ENCODE data around the gene FAP. TPM values are rescaled to one million over a fixed set of nuclear protein-coding genes. Genes with fewer than 3 reads are reported as not detected.
A peak's percentile ranks its signal among the peaks of the same experiment; 100 is the strongest.

The FAP gene
- total RNA-seq, 1 experiment from 2014 or later: 0.88 TPM

GRCh38 chr2:162280654-162281053 is 37.4 kb upstream of the FAP start:
- CTCF ChIA-PET: no interaction called here
- Histone ChIP-seq H3K27me3 (replicated peaks; ENCODE audit: insufficient read depth, low read depth, low read length, poor library complexity) (no peaks in the 10 kb centered on the region), H3K27ac (ENCODE audit: low read depth, low read length, poor library complexity, severe bottlenecking) (no peak overlapping the region), H3K4me3 (ENCODE audit: low read depth, low read length, poor library complexity, severe bottlenecking) (no peak overlapping the region), H3K4me1 (ENCODE audit: insufficient read depth, low read length, poor library complexity, severe bottlenecking) (no peaks in the 10 kb centered on the region), H3K36me3 (ENCODE audit: insufficient read depth, low read length, poor library complexity, severe bottlenecking) (no peaks in the 10 kb centered on the region), H3K9me3 (ENCODE audit: low read depth, low read length, poor library complexity, severe bottlenecking) (no peaks in the 10 kb centered on the region)
- TF ChIP-seq EZH2 (IDR thresholded peaks at IDR 0.05; ENCODE audit: borderline replicate concordance, low read depth, low read length, poor library complexity, severe bottlenecking) (no peak), CTCF (conservative IDR thresholded peaks at IDR 0.05; ENCODE audit: low read depth, low read length) (peak; percentile 13; the same call in 1 of the 2 replicates)
- POLR2A ChIA-PET (ENCODE audit: low non-redundant PET): no interaction called here
- no peak for DNase-seq (ENCODE audit: low spot score)
- intact Hi-C loops (cut with micrococcal nuclease; ENCODE audit: unreplicated experiment): no loop called here
- BruUV-seq (replicated peaks): no TSS peak

GRCh38 chr2:162277381-162277780 is 34.1 kb upstream of the FAP start:
- ChIA-PET POLR2A (ENCODE audit: low non-redundant PET) (no interaction called here), CTCF (no interaction called here)
- no TSS peak for BruUV-seq (replicated peaks)
- intact Hi-C loops (cut with micrococcal nuclease; ENCODE audit: unreplicated experiment): no loop called here
- H3K4me1 ChIP-seq (ENCODE audit: insufficient read depth, low read length, poor library complexity, severe bottlenecking): no peaks in the 10 kb centered on the region
- H3K9me3 ChIP-seq (ENCODE audit: low read depth, low read length, poor library complexity, severe bottlenecking): no peaks in the 10 kb centered on the region
- no peaks in the 10 kb centered on the region for H3K27me3 ChIP-seq (replicated peaks; ENCODE audit: insufficient read depth, low read depth, low read length, poor library complexity)
- no peak for TF ChIP-seq CTCF (conservative IDR thresholded peaks at IDR 0.05; ENCODE audit: low read depth, low read length)
- TF ChIP-seq EZH2 (IDR thresholded peaks at IDR 0.05; ENCODE audit: borderline replicate concordance, low read depth, low read length, poor library complexity, severe bottlenecking): no peak
- no peak overlapping the region for H3K27ac ChIP-seq (ENCODE audit: low read depth, low read length, poor library complexity, severe bottlenecking)
- DNase-seq (ENCODE audit: low spot score): no peak
- no peaks in the 10 kb centered on the region for H3K36me3 ChIP-seq (ENCODE audit: insufficient read depth, low read length, poor library complexity, severe bottlenecking)
- H3K4me3 ChIP-seq (ENCODE audit: low read depth, low read length, poor library complexity, severe bottlenecking): no peak overlapping the region

GRCh38 chr2:162267996-162268395 is 24.8 kb upstream of the FAP start:
- H3K36me3 ChIP-seq (ENCODE audit: insufficient read depth, low read length, poor library complexity, severe bottlenecking): no peaks in the 10 kb centered on the region
- intact Hi-C loops (cut with micrococcal nuclease; ENCODE audit: unreplicated experiment): no loop called here
- no peaks in the 10 kb centered on the region for H3K27me3 ChIP-seq (replicated peaks; ENCODE audit: insufficient read depth, low read depth, low read length, poor library complexity)
- H3K27ac ChIP-seq (ENCODE audit: low read depth, low read length, poor library complexity, severe bottlenecking): no peak overlapping the region
- ChIA-PET POLR2A (ENCODE audit: low non-redundant PET) (no interaction called here), CTCF (no interaction called here)
- no peak overlapping the region for H3K4me3 ChIP-seq (ENCODE audit: low read depth, low read length, poor library complexity, severe bottlenecking)
- H3K4me1 ChIP-seq (ENCODE audit: insufficient read depth, low read length, poor library complexity, severe bottlenecking): no peaks in the 10 kb centered on the region
- no TSS peak for BruUV-seq (replicated peaks)
- TF ChIP-seq CTCF (conservative IDR thresholded peaks at IDR 0.05; ENCODE audit: low read depth, low read length) (no peak), EZH2 (IDR thresholded peaks at IDR 0.05; ENCODE audit: borderline replicate concordance, low read depth, low read length, poor library complexity, severe bottlenecking) (no peak)
- DNase-seq (ENCODE audit: low spot score): no peak
- no peaks in the 10 kb centered on the region for H3K9me3 ChIP-seq (ENCODE audit: low read depth, low read length, poor library complexity, severe bottlenecking)

Measured in A673 (cell line).